Neural crest cell (in vitro differentiated cells): Measurements from ENCODE around the gene UQCRHL. TPM values are rescaled to one million over a fixed set of nuclear protein-coding genes. Genes with fewer than 3 reads are reported as not detected.

Source experiments
- DNase-seq: peaks from one replicate; pipeline ENCODE4 v3.0.0; 2021; ENCODE audit warnings: low read depth, mixed read lengths, low spot score
- H3K27ac Mint-ChIP-seq: one replicate; pipeline ENCODE4 v1.8.0; 2021; ENCODE audit warnings: mild to moderate bottlenecking, mixed read lengths; ENCODE audit not compliant: unreplicated experiment
- H3K27me3 Mint-ChIP-seq: 2 replicates; pipeline ENCODE4 v1.8.0; 2021; ENCODE audit warnings: low read depth, mild to moderate bottlenecking, mixed read lengths
- H3K36me3 Mint-ChIP-seq: 2 replicates; pipeline ENCODE4 v1.8.0; 2021; ENCODE audit warnings: low read depth, mild to moderate bottlenecking, mixed read lengths
- H3K4me1 Mint-ChIP-seq: 2 replicates; pipeline ENCODE4 v1.8.0; 2021; ENCODE audit warnings: mixed read lengths
- H3K4me3 Mint-ChIP-seq: one replicate; pipeline ENCODE4 v1.8.0; 2021; ENCODE audit warnings: mild to moderate bottlenecking, mixed read lengths
- H3K9me3 Mint-ChIP-seq: 2 replicates; pipeline ENCODE4 v1.8.0; 2021; ENCODE audit warnings: mixed read lengths
- CTCF ChIP-seq: fragments of 200-600 bp; sonication (generic); conservative IDR thresholded peaks from 2 replicates; pipeline ENCODE4 v1.5.0; 2021; ENCODE audit warnings: antibody characterized with exemption, mild to moderate bottlenecking
- total RNA-seq: library from RNA; stranded (reverse); gene quantifications from 2 replicates; pipeline ENCODE4 v1.2.1, GENCODE V29; 2021

UQCRHL gene
- total RNA-seq, 1 donor from 2014 or later = 2.7 TPM

GRCh38 chr1:15762546-15762945 lies 44.9 kb downstream of the UQCRHL start:
- Mint-ChIP-seq H3K4me1 (peaks cover 22% of the 10 kb centered on the region), H3K27ac (no peak overlapping the region), H3K36me3 (no peaks in the 10 kb centered on the region), H3K27me3 (peaks cover 27% of the 10 kb centered on the region), H3K4me3 (peak overlapping the region; percentile 53), H3K9me3 (no peaks in the 10 kb centered on the region)
- DNase-seq = no peak
- TF ChIP-seq CTCF = no peak

GRCh38 chr1:15761366-15762128 lies 45.9 kb downstream of the UQCRHL start:
- H3K9me3 Mint-ChIP-seq = no peaks in the 10 kb centered on the region
- H3K27ac Mint-ChIP-seq = no peak overlapping the region
- no peak for DNase-seq
- H3K27me3 Mint-ChIP-seq = peaks cover 36% of the 10 kb centered on the region
- H3K4me1 Mint-ChIP-seq = peaks cover 31% of the 10 kb centered on the region
- no peak for TF ChIP-seq CTCF
- H3K4me3 Mint-ChIP-seq = peak overlapping the region; percentile 83
- no peaks in the 10 kb centered on the region for H3K36me3 Mint-ChIP-seq

GRCh38 chr1:15760520-15761211 lies 46.8 kb downstream of the UQCRHL start:
- Mint-ChIP-seq H3K9me3 (no peaks in the 10 kb centered on the region), H3K27ac (peak overlapping the region; percentile 89), H3K36me3 (no peaks in the 10 kb centered on the region), H3K27me3 (peaks cover 43% of the 10 kb centered on the region), H3K4me1 (peaks cover 37% of the 10 kb centered on the region), H3K4me3 (peak overlapping the region; percentile 83)
- no peak for DNase-seq
- TF ChIP-seq CTCF = no peak

- no peak for TF ChIP-seq CTCF
- DNase-seq = no peak
- Mint-ChIP-seq H3K4me3 (peak overlapping the region; percentile 83), H3K27me3 (peaks cover 47% of the 10 kb centered on the region), H3K36me3 (no peaks in the 10 kb centered on the region), H3K9me3 (no peaks in the 10 kb centered on the region), H3K4me1 (peaks cover 42% of the 10 kb centered on the region), H3K27ac (no peak overlapping the region)
Observed at GRCh38 chr1:15758953-15759661, 48.3 kb downstream of the UQCRHL start.

GRCh38 chr1:15758343-15758931 lies 49.0 kb downstream of the UQCRHL start, which contains the start of gene FBLIM1:
Gene FBLIM1, plus strand, starts transcription at chr1:15758795. Its CDS starts 6,189 bp downstream, at chr1:15764984.
- no peaks in the 10 kb centered on the region for H3K9me3 Mint-ChIP-seq
- H3K27me3 Mint-ChIP-seq = peaks cover 47% of the 10 kb centered on the region
- H3K4me3 Mint-ChIP-seq = peak within 1 kb of the TSS; percentile 87
- no peaks in the 10 kb centered on the region for H3K36me3 Mint-ChIP-seq
- no peak for TF ChIP-seq CTCF
- peak within 1 kb of the TSS; percentile 50 for H3K27ac Mint-ChIP-seq
- no peak for DNase-seq
- peaks cover 42% of the 10 kb centered on the region for H3K4me1 Mint-ChIP-seq
